Keratinocyte (primary cell): ENCODE measurements around the gene RGS9. TPM values are rescaled to one million over a fixed set of nuclear protein-coding genes. Genes with fewer than 3 reads are reported as not detected.

Source experiments
- DNase-seq: peaks from one replicate; pipeline ENCODE4 v3.0.0-alpha.2; 2011; ENCODE audit warnings: low read depth, missing footprints, low spot score
- FAIRE-seq: peaks from 2 replicates; lab custom pipeline; 2011; peaks lifted over from hg19 to GRCh38; lab: Jason Lieb, UNC
- H2AFZ ChIP-seq: 2 replicates; pipeline ENCODE4 v1.6.0; 2012; ENCODE audit warnings: low read length, control low read depth, inconsistent platforms; ENCODE audit not compliant: control insufficient read depth
- H3K27ac ChIP-seq: 2 replicates; pipeline ENCODE4 v1.5.1; 2011; ENCODE audit warnings: low read length; ENCODE audit not compliant: control insufficient read depth, insufficient read depth
- H3K27me3 ChIP-seq: 3 replicates; pipeline ENCODE4 v1.6.0; 2011; ENCODE audit warnings: low read length; ENCODE audit not compliant: control insufficient read depth, insufficient read depth; ENCODE audit errors: extremely low read depth
- H3K36me3 ChIP-seq, 2 experiments: 2 replicates in 1 of 2; 3 replicates in 1 of 2; pipeline ENCODE4 v1.5.1; 2011; ENCODE audit warnings: low read length in 2 of 2, mild to moderate bottlenecking in 1 of 2; ENCODE audit not compliant: control insufficient read depth in 2 of 2, insufficient read depth in 2 of 2; ENCODE audit errors: extremely low read depth in 1 of 2
- H3K4me1 ChIP-seq: 3 replicates; pipeline ENCODE4 v1.5.1; 2011; ENCODE audit warnings: low read length; ENCODE audit not compliant: control insufficient read depth, insufficient read depth; ENCODE audit errors: extremely low read depth
- H3K4me2 ChIP-seq: 3 replicates; pipeline ENCODE4 v1.6.0; 2011; ENCODE audit warnings: low read depth, low read length; ENCODE audit not compliant: control insufficient read depth, insufficient read depth; ENCODE audit errors: extremely low read depth
- H3K4me3 ChIP-seq, 3 experiments: fragments of 200-600 bp in 1 of 3; sonication (generic) in 1 of 3; 2 replicates in 2 of 3; 3 replicates in 1 of 3; pipeline ENCODE4 v1.5.1; 2011 to 2016; ENCODE audit warnings: low read length in 3 of 3, mild to moderate bottlenecking in 3 of 3, control low read depth in 2 of 3, inconsistent platforms in 1 of 3, low read depth in 1 of 3, mixed read lengths in 1 of 3, mixed run types in 1 of 3, moderate library complexity in 1 of 3; ENCODE audit not compliant: control insufficient read depth in 2 of 3, insufficient read depth in 2 of 3; ENCODE audit errors: extremely low read depth in 1 of 3
- H3K79me2 ChIP-seq: 2 replicates; pipeline ENCODE4 v1.6.0; 2012; ENCODE audit warnings: low read length; ENCODE audit not compliant: control insufficient read depth, insufficient read depth
- H3K9ac ChIP-seq: 3 replicates; pipeline ENCODE4 v1.6.0; 2011; ENCODE audit warnings: low read length; ENCODE audit not compliant: control insufficient read depth, insufficient read depth; ENCODE audit errors: extremely low read depth
- H3K9me1 ChIP-seq: 3 replicates; pipeline ENCODE4 v1.6.0; 2011; ENCODE audit warnings: low read length; ENCODE audit not compliant: control insufficient read depth, insufficient read depth; ENCODE audit errors: extremely low read depth
- H3K9me3 ChIP-seq: 2 replicates; pipeline ENCODE4 v1.5.1; 2012; ENCODE audit warnings: low read depth, low read length; ENCODE audit not compliant: control insufficient read depth
- H4K20me1 ChIP-seq: 3 replicates; pipeline ENCODE4 v1.6.0; 2011; ENCODE audit warnings: low read length; ENCODE audit not compliant: control insufficient read depth, insufficient read depth; ENCODE audit errors: extremely low read depth
- EZH2 ChIP-seq: IDR thresholded peaks from one replicate; pipeline ENCODE4 v1.6.1; 2012; ENCODE audit warnings: inconsistent platforms, mild to moderate bottlenecking, low read length, moderate library complexity
- dilution Hi-C: fragments of 300-500 bp; cut with MboI; formaldehyde crosslinking; loops from one replicate; pipeline ENCODE4 v1.7.0; 2020; ENCODE audit warnings: low sequenced_read_pairs; ENCODE audit not compliant: extremely low pct_ligation_motif_present
- polyA plus RNA-seq, 5 experiments: library from polyadenylated mRNA; depleted of rRNA in 3 of 5; stranded (reverse) in 3 of 5; stranded (forward) in 1 of 5; unstranded in 1 of 5; fragments of >200 nt; gene quantifications; 1 replicate in 1 of 5; 2 replicates in 3 of 5; 3 replicates in 1 of 5; pipeline versions ENCODE4 v1.2.1 to v1.2.3, GENCODE V29; 2011 to 2012; ENCODE audit warnings: missing spikeins in 2 of 5, low read depth in 1 of 5, low replicate concordance in 1 of 5
- TF ChIP-seq, protein P1 (sequence below), 3 experiments: IDR thresholded peaks in 1 of 3; conservative IDR thresholded peaks in 1 of 3; optimal IDR thresholded peaks in 1 of 3; 2 replicates in 2 of 3; 3 replicates in 1 of 3; pipeline versions ENCODE3 to v1.5.1; 2011; ENCODE audit warnings: low read length in 3 of 3, mild to moderate bottlenecking in 3 of 3, moderate library complexity in 2 of 3, control low read depth in 1 of 3, inconsistent platforms in 1 of 3; ENCODE audit not compliant: insufficient read depth in 2 of 3; ENCODE audit errors: extremely low read depth in 1 of 3

Gene RGS9
- polyA plus RNA-seq, 1 donor (not counting 4 experiments of a cell fraction or from before 2014, with no cell fraction given), result 4.8 TPM

DNA sequence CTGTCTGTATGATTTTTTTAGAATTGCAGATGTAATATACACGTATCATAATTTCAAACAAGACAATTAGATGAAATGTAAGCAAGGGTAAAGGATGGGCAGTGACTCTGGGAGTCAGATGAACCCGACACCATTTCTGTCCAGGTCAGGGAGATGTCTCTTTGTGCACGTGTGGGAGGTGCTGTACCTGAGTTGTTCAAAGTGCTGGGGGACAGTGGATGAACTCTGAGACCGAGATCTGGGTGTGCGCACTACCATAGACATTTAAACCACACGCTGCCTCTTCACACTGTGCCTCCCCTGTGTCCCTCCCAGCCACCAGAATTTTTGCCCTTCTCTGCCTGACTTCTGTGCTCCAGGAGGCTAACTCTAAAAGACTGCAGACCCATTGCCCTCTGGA is 5.9 kb upstream of the RGS9 start:
- Histone ChIP-seq H3K9ac (no peak overlapping the region), H3K27me3 (peaks cover 4% of the 10 kb centered on the region), H3K9me1 (no peaks in the 10 kb centered on the region), H3K4me3 (no peak overlapping the region), H3K27ac (no peak overlapping the region), H3K79me2 (no peaks in the 10 kb centered on the region), H4K20me1 (no peaks in the 10 kb centered on the region), H3K9me3 (no peaks in the 10 kb centered on the region), H2AFZ (no peak overlapping the region), H3K4me2 (no peak overlapping the region), H3K36me3 (no peaks in the 10 kb centered on the region), H3K4me1 (no peaks in the 10 kb centered on the region)
- DNase-seq, result no peak
- TF ChIP-seq EZH2, result no peak
- TF ChIP-seq, protein P1, sequence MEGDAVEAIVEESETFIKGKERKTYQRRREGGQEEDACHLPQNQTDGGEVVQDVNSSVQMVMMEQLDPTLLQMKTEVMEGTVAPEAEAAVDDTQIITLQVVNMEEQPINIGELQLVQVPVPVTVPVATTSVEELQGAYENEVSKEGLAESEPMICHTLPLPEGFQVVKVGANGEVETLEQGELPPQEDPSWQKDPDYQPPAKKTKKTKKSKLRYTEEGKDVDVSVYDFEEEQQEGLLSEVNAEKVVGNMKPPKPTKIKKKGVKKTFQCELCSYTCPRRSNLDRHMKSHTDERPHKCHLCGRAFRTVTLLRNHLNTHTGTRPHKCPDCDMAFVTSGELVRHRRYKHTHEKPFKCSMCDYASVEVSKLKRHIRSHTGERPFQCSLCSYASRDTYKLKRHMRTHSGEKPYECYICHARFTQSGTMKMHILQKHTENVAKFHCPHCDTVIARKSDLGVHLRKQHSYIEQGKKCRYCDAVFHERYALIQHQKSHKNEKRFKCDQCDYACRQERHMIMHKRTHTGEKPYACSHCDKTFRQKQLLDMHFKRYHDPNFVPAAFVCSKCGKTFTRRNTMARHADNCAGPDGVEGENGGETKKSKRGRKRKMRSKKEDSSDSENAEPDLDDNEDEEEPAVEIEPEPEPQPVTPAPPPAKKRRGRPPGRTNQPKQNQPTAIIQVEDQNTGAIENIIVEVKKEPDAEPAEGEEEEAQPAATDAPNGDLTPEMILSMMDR (optimal IDR thresholded peaks at IDR 0.05 in 1 of 3, IDR thresholded peaks at IDR 0.05 in 1 of 3, conservative IDR thresholded peaks at IDR 0.05 in 1 of 3; ENCODE audit: extremely low read depth in 1 of 3, insufficient read depth in 2 of 3, low read length in 3 of 3), result no peak
- dilution Hi-C loops, result no loop called here
- FAIRE-seq, result no peak

DNA sequence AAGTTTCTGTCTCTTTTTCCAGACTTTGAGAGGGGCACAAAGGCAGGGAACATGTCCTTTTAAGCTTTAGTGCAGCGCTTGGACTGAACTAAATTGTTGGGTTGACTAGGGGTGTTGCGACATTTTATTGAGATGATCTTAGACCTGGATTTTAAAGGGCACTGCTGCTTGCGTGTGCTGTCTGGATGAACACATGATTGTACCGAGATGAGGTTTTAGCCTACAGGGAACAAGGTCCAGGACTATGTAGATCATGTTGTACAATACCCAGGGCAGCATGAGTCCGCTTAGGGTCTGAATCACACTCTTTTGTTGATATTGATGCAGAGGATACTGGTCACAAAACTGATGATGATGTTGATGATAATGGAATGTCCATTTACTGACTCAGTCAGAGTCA is 5.2 kb upstream of the RGS9 start:
- H3K79me2 ChIP-seq, result no peaks in the 10 kb centered on the region
- H3K27ac ChIP-seq, result no peak overlapping the region
- peaks cover 4% of the 10 kb centered on the region for H3K27me3 ChIP-seq
- FAIRE-seq, result no peak
- H3K9me1 ChIP-seq, result no peaks in the 10 kb centered on the region
- dilution Hi-C loops, result no loop called here
- no peak overlapping the region for H2AFZ ChIP-seq
- no peaks in the 10 kb centered on the region for H3K9me3 ChIP-seq
- H3K4me3 ChIP-seq, result no peak overlapping the region
- H3K4me2 ChIP-seq, result no peak overlapping the region
- H3K4me1 ChIP-seq, result no peaks in the 10 kb centered on the region
- no peaks in the 10 kb centered on the region for H4K20me1 ChIP-seq
- TF ChIP-seq, protein P1 (optimal IDR thresholded peaks at IDR 0.05 in 1 of 3, IDR thresholded peaks at IDR 0.05 in 1 of 3, conservative IDR thresholded peaks at IDR 0.05 in 1 of 3; ENCODE audit: extremely low read depth in 1 of 3, insufficient read depth in 2 of 3, low read length in 3 of 3), result no peak
- no peak for TF ChIP-seq EZH2
- no peak overlapping the region for H3K9ac ChIP-seq
- H3K36me3 ChIP-seq, result no peaks in the 10 kb centered on the region
- no peak for DNase-seq
